T-helper 2 cell (primary cell): ENCODE results near the gene ZNF358.

Source experiments
- DNase-seq, 5 experiments: peaks; one replicate each; pipeline versions ENCODE4 v3.0.0 to v3.0.0-alpha.2; 2012 to 2022

ZNF358 gene

DNA sequence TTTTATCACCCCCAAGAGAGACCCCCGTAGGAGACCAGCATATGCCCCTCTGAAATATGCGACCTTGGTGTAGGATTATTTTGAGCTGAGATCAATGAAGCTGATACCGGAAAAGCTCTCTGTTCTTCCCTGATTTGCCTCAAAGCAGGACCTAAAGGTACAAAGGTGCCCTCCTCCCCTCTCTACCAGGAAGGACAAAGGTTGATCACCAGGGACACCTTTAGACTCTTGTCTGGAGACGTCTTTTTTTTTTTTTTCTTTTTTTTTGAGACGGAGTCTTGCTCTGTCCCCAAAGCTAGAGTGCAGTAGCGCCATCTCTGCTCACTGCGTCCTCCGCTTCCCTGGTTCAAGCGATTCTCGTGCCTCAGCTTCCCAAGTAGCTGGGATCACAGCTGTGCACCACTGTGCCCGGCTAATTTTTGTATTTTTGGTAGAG is 26.3 kb upstream of the ZNF358 start:
- DNase-seq: no peak

DNA sequence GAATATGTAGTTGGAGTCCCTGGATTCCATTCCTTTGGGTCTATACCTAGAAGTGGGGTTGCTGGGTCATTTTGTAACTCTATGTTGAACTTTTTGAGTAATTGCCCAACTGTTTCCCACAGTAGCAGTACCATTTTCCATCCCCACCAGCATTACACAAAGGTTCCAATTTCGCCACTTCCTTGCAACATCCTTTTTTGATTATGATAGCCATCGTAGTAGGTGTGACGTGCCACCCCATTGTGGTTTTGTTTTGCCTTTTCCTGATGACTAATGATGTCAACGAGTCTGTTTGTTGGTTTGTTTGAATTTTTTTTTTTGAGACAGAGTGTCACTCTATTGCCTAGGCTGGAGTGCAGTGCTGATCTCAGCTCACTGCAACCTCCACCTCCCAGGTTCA is 23.8 kb upstream of the ZNF358 start:
- DNase-seq: peak in 3 of 5 experiments; percentile 26 to 82 (median 27)

DNA sequence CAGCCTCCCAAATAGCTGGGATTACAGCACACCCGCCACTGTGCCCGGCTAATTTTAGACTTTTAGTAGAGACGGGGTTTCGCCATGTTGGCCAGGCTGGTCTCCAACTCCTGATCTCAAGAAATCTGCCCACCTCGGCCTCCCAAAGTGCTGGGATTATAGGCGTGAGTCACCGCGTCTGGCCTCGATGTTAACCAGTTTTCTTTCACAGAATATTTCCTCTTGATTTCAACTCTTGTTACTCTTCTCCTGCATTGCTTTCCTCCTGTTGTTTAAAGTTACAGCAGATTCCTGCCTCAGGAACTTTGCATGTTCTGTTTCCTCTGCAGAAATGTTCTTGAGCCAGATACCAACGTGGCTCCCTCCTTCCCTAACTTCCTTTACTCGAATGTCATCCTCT is 23.3 kb upstream of the ZNF358 start:
- DNase-seq: no peak

DNA sequence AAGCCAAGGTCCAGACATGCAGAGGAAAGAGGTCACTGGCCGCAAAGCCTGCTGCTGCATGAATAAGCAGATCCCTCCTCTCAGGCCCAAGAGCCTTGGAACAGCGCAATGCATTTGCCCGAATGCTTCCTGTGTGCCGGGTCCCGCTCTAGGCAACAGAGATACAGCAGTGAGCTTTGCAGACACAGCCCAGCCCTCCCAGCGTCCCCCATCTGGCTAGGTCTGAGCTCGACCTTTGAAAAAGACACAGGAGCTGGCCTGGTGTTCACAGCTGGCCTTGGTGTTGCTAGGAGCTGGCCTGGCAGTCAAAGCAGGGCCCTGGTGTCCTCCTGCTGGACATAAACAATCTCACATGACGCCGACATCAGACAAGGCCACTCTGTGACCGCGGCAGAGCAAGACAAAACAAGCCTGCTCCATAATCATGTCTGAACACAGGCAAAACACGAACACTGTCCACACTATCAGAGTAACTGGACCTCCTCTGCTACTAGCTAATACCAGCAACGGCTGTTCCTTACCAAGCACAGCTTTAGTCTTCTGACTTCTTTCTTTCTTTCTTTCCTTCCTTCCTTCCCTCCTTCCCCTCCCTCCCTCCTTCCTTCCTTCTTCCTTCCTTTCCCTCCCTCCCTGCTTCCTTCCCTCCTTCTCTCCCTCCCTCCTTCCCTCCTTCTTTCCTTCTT is 21.3 kb upstream of the ZNF358 start:
- no peak for DNase-seq

DNA sequence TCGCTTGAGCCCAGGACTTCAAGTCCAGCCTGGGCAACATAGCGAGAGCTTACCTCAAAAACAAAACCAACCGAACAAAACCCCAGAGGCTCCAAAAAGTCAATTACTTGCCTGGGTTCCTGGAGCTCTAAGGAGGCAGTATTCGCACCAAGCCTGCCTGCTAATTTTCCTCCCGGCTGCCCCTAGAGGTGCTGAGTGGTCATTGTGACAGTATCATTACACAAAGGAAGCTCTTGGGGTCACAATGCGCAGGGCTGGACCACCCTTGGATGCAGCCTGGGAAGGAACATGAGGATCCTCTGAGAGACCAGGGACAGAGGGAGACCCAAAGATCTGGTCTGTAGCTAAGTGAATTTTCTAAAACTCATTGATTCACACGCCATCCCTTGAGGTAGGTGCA is 18.6 kb upstream of the ZNF358 start:
- no peak for DNase-seq

DNA sequence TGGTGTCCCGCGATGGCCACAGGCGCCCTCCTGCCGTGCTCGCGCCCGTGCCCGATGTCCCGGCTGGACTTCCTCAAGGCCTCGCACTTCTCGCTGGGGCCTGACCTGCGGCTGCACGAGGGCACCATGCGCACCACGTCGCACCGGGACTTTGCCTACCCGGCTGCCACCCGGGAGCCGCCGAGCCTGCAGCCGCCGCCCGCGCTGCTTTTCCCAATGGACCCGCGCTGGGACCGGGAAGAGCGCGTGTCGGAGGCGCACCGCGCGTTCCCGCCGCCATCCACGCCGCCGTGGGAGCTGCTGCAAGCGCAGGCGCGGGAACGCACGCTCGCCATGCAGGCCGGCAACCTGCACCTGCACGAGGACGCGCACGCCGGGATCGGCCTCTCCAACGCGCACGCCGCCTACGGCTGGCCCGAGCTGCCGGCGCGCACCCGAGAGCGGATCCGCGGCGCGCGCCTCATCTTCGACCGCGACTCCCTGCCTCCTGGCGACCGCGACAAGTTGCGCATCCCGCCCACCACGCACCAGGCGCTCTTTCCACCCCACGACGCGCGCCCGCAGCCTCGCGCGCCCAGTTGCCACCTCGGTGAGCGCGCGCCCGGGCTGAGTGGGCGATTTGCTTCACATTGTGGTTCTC is 15.0 kb upstream of the ZNF358 start:
- peak in 2 of 5 experiments; percentile 22 to 83 for DNase-seq

DNA sequence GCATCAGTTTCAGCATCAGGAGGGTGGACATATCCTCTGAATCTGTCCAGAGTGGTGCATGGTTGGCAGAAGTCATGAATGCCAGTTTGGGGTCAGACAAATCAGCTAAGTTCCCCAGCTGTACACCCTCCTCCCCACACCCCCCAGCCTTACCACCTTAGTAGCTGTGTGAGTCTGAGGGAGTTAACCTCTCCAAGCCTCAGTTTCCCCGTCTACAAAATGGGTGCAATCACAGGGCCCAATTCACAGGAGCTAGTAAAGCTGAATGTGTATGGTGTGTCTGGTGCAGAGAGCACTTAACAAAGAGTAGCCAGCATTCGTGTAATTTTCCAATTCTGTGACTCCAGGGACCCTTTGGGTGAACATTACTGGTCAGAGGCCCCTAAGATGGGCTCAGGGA is 13.4 kb upstream of the ZNF358 start:
- DNase-seq: no peak

DNA sequence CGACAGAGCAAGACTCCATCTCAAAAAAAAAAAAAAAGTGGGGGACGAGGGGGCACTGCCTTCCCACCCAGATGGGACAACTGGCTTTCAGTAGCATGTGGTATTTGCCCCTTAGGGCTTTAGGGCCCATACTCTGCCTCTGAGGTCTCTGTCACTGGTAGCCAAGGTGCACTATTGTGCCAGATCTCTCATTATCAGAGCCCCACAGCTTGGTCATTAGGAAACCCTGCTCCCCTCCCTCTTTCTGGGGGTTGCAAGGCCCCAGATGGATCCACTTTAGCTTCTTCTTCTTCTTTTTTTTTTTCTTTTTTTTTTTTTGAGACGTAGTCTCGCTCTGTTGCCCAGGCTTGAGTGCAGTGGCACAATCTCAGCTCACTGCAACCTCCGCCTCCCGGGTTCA is 11.2 kb upstream of the ZNF358 start:
- no peak for DNase-seq

DNA sequence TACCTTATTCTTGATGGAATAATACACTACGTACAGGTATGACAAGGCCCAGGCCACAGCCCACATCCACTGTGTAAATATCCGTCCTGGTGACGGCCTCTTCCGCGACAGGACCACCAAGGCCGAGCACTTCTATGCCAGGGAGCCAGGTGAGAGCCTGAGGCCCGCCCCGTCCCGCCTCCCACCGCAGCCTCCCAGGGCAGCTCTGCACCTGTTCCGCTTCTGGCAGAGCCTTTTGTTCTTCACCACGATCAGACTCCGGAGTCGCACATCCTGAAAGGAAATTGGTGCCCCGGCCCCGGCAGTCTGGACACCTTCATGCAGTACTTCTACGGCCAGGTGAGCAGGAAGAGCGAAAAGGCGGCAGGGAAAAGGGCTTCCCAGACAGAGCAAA is 10.6 kb upstream of the ZNF358 start:
- DNase-seq: no peak

DNA sequence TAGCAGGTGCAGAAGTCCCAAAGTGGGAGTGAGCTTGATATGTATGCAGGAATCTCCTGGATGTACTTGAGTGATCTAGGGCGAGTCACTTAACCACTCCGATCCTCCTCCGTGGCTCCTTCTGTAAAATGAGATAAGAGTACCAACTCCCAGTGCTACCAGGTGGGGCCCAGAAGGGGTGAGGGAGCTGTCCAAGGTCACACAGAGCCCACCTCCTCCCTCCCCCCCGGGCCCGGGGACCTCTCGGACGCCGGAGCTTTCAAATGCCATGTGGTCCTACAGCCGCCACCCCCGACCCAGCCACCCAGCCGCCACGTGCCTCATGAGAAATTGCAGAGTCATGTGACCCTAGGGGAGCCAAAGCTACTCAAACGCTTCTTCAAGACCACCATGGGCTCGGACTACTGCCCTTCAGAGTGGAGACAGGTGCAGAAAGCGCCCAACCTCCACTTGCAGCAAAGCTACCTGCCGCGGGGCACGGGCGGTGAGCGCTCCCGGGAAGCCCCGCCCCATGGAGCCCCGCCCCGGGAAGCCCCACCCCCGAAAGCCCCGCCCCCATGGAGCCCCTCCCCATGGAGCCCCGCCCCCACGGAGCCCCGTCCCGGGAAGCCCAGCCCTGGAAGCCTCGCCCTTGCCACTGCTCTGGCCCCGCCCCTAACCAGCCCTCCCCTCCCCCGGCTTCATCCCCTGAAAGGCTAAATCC is 10.1 kb upstream of the ZNF358 start:
- peak in 1 of 5 experiments; percentile 25 for DNase-seq

DNA sequence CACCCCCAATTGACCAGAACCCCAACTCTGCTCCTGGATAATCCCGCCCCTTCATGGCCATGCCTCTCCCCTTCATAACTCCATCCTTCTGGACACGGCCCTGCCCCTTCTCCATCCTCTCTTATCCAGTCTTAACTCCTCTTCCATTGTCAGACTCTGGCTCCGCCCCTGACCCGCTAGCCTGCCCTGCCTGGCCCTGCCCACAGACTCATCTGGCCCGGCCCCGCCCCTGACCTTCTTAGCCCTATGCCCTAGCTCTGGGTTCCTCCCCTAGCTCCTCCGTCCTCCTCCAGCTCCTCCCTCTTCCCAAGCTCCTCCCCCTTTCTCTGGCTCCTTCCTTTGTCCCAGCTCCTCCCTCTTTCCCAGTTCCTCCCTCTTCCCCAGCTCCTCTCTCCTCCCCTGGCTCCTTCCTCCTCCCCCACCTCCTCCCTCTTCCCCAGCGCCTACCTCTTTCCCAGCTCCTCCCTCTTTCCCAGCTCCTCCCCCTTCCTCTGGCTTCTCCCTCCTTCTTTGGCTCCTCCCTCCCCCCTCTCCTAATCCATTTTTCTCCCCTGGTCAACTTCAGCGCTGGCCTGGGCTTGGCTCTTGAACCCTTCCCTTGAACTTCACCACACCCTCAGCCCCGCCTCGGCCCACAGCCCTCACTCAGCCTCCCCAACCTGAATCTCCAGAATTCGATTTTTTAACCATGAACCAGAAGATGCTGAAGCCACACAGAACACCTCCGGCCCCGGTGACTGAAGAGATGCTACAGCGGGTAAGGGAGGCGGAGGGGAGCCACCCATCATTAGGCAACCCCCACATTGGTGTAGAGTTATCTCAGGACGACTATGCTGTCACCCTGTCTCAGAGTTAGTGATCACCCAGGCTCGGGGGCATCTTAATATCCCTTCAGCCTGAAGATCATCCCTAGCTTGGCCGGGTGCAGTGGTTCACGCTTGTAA is 9.2 kb upstream of the ZNF358 start:
- peak in 3 of 5 experiments; percentile 18 to 47 (median 27) for DNase-seq

DNA sequence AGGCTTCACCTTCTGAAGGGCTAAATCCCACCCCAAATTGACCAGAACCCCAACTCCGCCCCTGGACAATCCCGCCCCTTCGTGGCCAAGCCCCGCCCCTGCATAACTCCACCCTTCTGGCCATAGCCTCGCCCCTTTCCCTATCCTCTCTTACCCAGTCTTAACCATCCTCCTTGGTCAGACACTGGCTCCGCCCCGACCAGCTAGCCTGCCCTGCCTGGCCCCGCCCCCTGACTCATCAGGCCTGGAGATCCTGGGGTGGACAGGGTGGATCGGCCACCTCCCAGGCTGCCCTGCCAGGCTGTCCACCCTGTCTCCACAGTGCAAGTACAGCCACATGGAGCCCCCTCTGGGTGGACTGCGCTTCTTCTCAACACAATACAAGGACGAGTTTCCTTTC is 8.0 kb upstream of the ZNF358 start:
- DNase-seq: no peak

DNA sequence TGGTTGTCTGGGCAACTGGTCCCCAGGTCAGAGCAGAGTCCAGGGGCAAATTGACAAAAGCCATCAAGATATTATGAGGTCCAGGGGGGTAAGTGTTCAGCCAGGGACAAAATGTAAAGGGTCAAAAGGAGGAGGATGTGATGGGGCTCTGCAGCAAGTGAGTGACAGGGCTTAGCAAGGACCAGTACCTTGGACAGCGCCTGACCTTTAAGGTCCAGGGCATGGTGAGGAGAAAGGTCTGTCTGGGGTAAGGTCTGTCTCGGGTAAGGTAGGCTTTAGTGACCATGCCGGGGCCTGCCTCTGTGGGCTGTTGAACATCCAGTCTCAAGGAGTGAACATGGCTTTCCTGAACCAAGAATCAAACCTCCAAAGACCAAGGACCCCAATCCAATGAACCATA is 6.3 kb upstream of the ZNF358 start:
- no peak for DNase-seq

DNA sequence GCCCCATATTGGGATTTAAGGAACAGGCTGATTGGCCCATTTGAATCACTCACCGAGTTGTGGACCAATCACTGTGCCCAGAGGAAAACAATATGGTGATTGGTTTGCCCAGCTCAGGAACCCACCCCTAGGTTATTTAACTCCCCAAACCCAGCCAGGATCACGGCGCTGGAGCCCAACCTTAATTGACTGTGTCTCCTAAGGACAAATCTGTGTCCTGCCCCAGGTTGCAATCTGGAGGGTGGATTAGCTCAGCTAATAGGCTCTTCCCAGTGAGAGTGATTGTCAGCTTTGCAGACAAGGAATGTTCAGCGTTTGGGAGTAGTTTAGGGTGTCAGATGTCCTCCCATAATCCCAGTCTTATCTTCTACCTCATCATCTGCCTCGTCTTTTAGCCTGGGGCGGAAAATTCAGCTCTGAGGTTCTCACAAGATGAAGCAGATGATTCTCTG is 3.5 kb upstream of the ZNF358 start:
- no peak for DNase-seq

DNA sequence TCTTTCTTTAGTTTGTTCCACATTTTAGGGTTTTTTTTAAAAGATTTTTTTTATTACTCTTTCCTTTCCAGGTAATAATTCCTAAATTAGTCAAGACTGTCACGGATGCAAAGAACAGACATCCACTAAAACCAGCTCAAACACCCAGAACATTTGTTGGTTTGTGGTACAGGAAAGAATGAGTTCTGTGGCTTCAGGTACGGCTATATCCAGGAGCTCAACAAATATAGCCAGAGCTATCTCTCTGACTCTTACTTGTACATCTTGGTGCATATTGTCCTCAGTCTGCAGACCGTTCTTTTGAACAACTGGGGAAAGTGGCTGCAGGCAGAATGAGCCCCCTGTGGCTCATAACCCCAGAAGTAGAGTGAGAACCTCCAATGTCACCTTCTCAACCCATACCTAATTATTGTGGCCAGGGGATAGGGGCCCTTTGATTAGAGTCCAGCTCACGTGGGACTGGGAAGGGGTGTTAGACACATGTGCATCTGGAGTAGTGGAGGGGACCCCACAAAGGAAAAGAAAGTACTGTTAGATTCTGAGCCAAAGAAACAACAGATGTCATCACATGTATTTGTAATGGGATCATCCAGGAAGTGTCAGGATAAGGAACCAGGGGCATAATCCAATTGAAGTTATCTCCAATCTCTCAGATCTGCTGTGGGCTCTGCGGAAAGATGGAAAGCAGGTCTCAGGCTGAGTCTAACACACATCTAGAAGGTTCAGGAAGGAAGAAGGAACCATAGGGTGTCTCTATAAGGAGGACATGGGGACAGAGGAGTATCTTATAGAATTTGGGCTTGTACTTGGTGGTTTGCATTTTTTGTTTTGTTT is 1.9 kb upstream of the ZNF358 start:
- DNase-seq: no peak

DNA sequence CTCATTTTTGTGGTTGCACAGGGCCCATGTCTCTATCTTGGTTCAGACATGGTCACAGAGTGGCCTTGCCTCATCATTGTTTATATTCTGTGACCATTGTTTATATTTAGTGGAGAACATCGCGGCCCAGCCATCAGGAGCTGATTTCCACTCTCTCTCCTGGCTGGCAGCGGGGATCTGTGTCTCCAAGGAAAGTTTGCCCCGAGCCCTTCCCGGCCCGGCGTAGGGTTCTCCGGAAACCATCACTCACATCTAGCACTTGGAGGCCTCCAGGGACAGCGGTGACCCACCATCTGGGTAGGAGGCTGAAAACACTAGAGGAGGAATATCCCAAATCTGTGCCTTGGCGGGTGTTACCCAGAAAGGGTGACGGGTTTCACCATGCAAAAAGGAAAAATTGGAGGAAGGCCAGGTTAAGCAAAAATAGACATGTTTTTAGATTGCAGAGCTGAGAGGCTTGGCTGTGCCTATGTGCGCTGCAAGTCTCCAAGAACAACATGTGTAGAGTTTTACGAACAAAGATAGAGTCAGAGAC is 726 bp upstream of the ZNF358 start:
- no peak for DNase-seq

DNA sequence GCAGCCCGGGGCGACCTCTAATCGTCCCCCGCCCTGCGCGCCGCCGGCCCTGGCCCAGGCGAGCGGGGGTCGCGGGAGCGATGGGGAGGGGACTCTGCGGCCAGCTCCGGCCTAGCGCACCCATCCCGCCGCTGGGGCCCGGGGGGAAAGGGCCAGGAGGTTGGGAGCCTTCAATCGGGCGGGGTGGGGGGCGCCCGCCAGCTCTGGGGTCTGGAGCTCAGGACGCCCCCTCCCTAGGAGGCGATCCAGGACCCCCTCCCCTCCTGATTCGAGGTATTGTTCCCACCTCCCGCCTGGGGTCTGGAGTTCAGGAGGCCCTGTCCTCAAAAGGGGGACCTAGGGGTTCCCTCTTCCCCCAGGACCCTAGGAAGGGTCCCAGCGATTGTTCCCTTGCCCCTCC is 430 bp downstream of the ZNF358 start:
- DNase-seq: no peak

DNA sequence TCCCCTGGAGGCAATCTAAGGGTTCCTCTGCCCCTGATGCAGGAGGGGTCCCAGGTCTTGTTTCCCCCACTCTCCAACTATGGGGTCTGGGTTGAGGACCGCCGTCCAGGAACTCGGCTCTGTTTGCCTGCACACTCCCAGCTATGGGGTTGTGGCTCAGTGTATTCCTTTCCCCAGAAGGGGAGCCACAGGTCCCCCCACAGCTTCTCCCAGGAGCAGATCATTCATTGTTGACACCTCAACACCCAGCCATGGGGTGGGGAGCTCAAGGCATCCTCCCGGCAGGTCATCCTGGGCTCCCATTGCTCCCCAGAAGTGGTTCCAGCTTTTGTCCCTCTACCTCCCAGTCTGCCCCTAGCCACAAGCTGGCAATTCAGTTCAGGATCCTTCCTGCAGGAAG is 975 bp downstream of the ZNF358 start:
- no peak for DNase-seq

DNA sequence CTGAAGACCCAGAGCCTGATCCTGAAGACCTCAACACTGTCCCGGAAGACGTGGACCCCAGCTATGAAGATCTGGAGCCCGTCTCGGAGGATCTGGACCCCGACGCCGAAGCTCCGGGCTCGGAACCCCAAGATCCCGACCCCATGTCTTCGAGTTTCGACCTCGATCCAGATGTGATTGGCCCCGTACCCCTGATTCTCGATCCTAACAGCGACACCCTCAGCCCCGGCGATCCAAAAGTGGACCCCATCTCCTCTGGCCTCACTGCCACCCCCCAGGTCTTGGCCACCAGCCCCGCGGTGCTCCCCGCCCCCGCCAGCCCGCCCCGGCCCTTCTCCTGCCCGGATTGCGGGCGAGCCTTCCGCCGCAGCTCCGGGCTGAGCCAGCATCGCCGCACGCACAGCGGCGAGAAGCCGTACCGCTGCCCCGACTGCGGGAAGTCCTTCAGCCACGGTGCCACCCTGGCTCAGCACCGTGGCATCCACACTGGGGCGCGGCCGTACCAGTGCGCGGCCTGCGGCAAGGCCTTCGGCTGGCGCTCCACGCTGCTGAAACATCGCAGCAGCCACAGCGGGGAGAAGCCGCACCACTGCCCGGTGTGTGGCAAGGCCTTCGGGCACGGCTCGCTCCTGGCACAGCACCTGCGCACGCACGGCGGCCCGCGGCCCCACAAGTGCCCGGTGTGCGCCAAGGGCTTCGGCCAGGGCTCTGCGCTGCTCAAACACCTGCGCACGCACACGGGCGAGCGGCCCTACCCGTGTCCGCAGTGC is 3.6 kb downstream of the ZNF358 start:
- DNase-seq: no peak

DNA sequence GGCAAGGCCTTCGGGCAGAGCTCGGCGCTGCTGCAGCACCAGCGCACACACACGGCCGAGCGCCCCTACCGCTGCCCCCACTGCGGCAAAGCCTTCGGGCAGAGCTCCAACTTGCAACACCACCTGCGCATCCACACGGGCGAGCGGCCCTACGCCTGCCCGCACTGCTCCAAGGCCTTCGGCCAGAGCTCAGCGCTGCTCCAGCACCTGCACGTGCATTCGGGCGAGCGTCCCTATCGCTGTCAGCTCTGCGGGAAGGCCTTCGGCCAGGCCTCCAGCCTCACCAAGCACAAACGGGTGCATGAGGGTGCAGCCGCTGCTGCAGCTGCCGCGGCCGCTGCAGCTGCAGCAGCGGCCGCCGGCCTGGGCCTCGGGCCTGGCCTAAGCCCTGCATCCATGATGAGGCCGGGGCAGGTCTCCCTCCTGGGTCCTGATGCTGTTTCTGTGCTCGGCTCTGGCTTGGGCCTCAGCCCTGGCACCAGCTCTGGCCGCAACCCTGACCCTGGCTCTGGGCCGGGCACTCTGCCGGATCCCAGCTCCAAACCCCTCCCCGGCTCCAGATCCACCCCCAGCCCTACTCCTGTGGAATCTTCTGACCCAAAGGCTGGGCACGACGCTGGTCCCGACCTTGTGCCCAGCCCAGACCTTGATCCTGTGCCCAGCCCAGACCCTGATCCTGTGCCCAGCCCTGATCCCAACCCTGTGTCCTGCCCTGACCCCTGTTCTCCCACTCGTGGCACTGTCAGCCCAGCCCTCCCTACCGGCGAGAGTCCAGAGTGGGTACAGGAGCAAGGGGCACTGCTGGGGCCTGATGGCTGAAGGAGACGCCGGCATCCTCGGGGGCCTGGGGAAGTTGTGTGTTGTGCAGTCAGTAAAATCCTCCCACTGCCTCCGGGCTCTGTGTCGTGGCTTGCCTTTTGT is 4.5 kb downstream of the ZNF358 start:
- no peak for DNase-seq
